Measurements from ENCODE around the gene SLC6A4. TPM values are rescaled to one million over a fixed set of nuclear protein-coding genes. Genes with fewer than 3 reads are reported as not detected.
A peak's percentile ranks its signal among the peaks of the same experiment; 100 is the strongest.
"Not testable (repeated sequence)": the region's sequence is repeated elsewhere in the genome, so short reads cannot be mapped to it uniquely, and the experiment has no call there.

Gene SLC6A4
- total RNA-seq, 8 experiments from 2014 or later, result 0.11 to 0.62 (median 0.29) TPM

DNA sequence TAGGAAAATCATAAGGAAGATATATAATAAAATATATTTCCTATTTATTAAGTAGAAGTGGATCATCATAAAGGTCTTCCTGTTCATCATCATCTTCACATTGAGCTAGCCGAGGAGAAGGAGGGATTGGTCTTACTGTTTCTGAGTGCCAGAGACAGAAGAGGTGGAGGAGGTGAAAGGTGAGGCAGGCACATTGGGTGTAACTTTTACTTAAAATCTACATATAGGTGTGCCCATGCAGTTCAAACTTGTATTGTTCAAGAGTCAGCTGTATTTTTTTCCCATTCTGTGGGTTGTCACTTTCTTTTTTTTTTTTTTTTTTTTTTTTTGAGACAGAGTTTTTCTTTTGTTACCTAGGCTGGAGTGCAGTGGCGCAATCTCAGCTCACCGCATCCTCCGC, 84.0 kb downstream of the SLC6A4 start:
- H3K27ac ChIP-seq, result no peak overlapping the region
- no peak overlapping the region for H3K4me3 ChIP-seq
- no peaks in the 10 kb centered on the region for H3K4me1 ChIP-seq (replicated peaks in 1 of 2)
- in situ Hi-C loops (cut with MboI; ENCODE audit: low pct_unique_long_range_greater_than_20kb in 2 of 9, low sequenced_read_pairs in 9 of 9, unreplicated experiment in 9 of 9), result no loop called here
- WGBS, 10 experiments, result 90 to 100% (median 95%) methylated on average over 2 to 4 of the region's 4 CpGs; no CpG with 5 or more reads in 2 of the 10 experiments
- ATAC-seq (replicated peaks in 6 of 8), result no peak

DNA sequence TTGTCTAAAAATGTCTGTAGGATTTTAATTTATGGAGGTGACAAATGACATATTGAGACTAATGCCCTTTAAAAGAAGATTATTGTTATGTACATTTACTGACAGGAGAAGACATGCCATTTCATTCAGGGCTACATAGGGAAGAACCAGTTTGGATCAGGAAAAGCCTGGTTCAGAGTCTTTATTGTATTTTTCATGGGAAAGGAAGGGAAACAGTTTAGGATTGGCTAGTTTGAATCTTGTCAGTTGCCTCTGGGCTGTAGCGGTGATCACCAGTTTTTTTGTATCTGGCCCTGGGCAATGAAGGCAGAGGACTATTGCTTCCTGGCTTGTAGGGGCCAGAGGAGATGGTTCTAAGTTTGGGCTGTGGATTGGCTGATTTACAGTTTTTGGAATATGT, 87.1 kb downstream of the SLC6A4 start:
- H3K4me3 ChIP-seq, result no peak overlapping the region
- no peaks in the 10 kb centered on the region for H3K4me1 ChIP-seq (replicated peaks in 1 of 2)
- no peak overlapping the region for H3K27ac ChIP-seq
- in situ Hi-C loops (cut with MboI; ENCODE audit: low pct_unique_long_range_greater_than_20kb in 2 of 9, low sequenced_read_pairs in 9 of 9, unreplicated experiment in 9 of 9), result no loop called here
- WGBS, 10 experiments, result 67 to 100% (median 100%) methylated on average over 1 of the region's 1 CpG; no CpG with 5 or more reads in 2 of the 10 experiments
- ATAC-seq (replicated peaks in 6 of 8), result peak in 1 of 8 experiments; percentile 35

DNA sequence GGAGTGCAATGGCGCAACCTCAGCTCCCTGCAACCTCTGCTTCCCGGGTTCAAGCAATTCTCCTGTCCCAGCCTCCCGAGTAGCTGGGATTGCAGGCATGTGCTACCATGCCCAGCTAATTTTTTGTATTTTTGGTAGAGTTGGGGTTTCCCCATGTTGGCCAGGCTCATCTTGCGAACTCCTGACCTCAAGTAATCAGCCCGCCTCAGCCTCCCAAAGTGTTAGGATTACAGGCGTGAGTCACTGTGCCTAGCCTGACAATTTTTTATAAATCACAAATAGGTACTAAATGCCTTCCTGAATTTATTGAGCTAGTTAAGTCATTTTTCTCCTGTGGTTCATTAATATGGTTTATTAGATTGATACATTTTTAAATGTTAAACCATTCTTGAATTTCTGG, 87.6 kb downstream of the SLC6A4 start:
- in situ Hi-C loops (cut with MboI; ENCODE audit: low pct_unique_long_range_greater_than_20kb in 2 of 9, low sequenced_read_pairs in 9 of 9, unreplicated experiment in 9 of 9), result not testable (repeated sequence)

More for the DNA sequence above, 87.6 kb downstream of the SLC6A4 start:
- WGBS, 10 experiments, result 82 to 100% (median 100%) methylated on average over 1 to 4 of the region's 6 CpGs; no CpG with 5 or more reads in 1 of the 10 experiments
- not testable (repeated sequence) for H3K4me1 ChIP-seq (replicated peaks in 1 of 2); H3K4me3 ChIP-seq; H3K27ac ChIP-seq; ATAC-seq (replicated peaks in 6 of 8)

Other genes with a start within 250 kb of the SLC6A4 start
- gene NSRP1, start 118.9 kb downstream of the SLC6A4 start, total RNA-seq, result 10 to 100 TPM in 6 of 8 experiments, 1 to 10 TPM in 2; 6.3 to 48.1 (median 17.3) TPM
- 10 to 100 TPM; 21.9 to 69.2 (median 32.5) TPM for gene BLMH, start 56.2 kb upstream of the SLC6A4 start, total RNA-seq
- gene TMIGD1, start 98.4 kb upstream of the SLC6A4 start, total RNA-seq, result not detected
- 100 to 1,000 TPM in 1 of 8 experiments, 10 to 100 TPM in 7; 20.6 to 142 (median 37.6) TPM for gene CPD, start 143.2 kb upstream of the SLC6A4 start, total RNA-seq
- gene GOSR1, start 241.7 kb upstream of the SLC6A4 start, total RNA-seq, result 10 to 100 TPM; 25.7 to 57.7 (median 34.5) TPM

Measured in motor neuron (in vitro differentiated cells).